ENCODE results near the gene NDUFB8.

NDUFB8 gene

GRCh38 chr10:100528921-100529474, 673 bp downstream of the NDUFB8 start:
- TF ChIP-seq, protein P1, sequence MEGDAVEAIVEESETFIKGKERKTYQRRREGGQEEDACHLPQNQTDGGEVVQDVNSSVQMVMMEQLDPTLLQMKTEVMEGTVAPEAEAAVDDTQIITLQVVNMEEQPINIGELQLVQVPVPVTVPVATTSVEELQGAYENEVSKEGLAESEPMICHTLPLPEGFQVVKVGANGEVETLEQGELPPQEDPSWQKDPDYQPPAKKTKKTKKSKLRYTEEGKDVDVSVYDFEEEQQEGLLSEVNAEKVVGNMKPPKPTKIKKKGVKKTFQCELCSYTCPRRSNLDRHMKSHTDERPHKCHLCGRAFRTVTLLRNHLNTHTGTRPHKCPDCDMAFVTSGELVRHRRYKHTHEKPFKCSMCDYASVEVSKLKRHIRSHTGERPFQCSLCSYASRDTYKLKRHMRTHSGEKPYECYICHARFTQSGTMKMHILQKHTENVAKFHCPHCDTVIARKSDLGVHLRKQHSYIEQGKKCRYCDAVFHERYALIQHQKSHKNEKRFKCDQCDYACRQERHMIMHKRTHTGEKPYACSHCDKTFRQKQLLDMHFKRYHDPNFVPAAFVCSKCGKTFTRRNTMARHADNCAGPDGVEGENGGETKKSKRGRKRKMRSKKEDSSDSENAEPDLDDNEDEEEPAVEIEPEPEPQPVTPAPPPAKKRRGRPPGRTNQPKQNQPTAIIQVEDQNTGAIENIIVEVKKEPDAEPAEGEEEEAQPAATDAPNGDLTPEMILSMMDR (conservative IDR thresholded peaks at IDR 0.05; ENCODE audit: control insufficient read depth, insufficient read depth, low read depth, low read length) = no peak
- H3K4me3 ChIP-seq (ENCODE audit: control insufficient read depth, low read depth, low read length) = peak overlapping the region; percentile 98
- DNase-seq (ENCODE audit: low read depth) = peak; percentile 29

- no peak for DNase-seq (ENCODE audit: low read depth)
- TF ChIP-seq, protein P1 (conservative IDR thresholded peaks at IDR 0.05; ENCODE audit: control insufficient read depth, insufficient read depth, low read depth, low read length) = no peak
- peak overlapping the region; percentile 98 for H3K4me3 ChIP-seq (ENCODE audit: control insufficient read depth, low read depth, low read length)
Measured at GRCh38 chr10:100528123-100528886, 1.4 kb downstream of the NDUFB8 start.

- TF ChIP-seq, protein P1 (conservative IDR thresholded peaks at IDR 0.05; ENCODE audit: control insufficient read depth, insufficient read depth, low read depth, low read length) = no peak
- no peak overlapping the region for H3K4me3 ChIP-seq (ENCODE audit: control insufficient read depth, low read depth, low read length)
- no peak for DNase-seq (ENCODE audit: low read depth)
Measured at GRCh38 chr10:100524638-100525037, 5.0 kb downstream of the NDUFB8 start.

DNA sequence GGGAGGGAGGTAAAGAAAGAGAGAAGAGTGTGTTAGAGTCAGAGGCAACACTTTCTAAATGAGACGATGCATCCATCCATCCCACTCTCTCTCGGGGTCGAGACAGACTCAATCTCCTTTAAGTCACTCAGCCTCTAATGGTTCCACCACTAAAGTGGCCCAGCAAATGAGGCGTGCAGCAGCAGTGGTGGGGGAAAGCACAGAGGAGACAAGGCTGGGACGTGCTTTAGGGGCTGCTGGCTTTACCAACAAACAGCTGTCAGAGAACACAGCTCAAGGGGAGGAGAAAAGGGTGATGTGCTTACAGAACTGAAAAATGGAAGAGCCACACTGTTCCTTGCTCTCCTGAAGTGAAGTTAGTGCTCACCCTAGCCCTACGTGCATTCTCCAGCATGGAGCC, 5.5 kb downstream of the NDUFB8 start:
- TF ChIP-seq, protein P1 (conservative IDR thresholded peaks at IDR 0.05; ENCODE audit: control insufficient read depth, insufficient read depth, low read depth, low read length) = no peak
- DNase-seq (ENCODE audit: low read depth) = no peak
- H3K4me3 ChIP-seq (ENCODE audit: control insufficient read depth, low read depth, low read length) = no peak overlapping the region

- no peak for DNase-seq (ENCODE audit: low read depth)
- TF ChIP-seq, protein P1 (conservative IDR thresholded peaks at IDR 0.05; ENCODE audit: control insufficient read depth, insufficient read depth, low read depth, low read length) = no peak
- no peak overlapping the region for H3K4me3 ChIP-seq (ENCODE audit: control insufficient read depth, low read depth, low read length)
Measured at GRCh38 chr10:100522945-100523344, 6.7 kb downstream of the NDUFB8 start.

DNA sequence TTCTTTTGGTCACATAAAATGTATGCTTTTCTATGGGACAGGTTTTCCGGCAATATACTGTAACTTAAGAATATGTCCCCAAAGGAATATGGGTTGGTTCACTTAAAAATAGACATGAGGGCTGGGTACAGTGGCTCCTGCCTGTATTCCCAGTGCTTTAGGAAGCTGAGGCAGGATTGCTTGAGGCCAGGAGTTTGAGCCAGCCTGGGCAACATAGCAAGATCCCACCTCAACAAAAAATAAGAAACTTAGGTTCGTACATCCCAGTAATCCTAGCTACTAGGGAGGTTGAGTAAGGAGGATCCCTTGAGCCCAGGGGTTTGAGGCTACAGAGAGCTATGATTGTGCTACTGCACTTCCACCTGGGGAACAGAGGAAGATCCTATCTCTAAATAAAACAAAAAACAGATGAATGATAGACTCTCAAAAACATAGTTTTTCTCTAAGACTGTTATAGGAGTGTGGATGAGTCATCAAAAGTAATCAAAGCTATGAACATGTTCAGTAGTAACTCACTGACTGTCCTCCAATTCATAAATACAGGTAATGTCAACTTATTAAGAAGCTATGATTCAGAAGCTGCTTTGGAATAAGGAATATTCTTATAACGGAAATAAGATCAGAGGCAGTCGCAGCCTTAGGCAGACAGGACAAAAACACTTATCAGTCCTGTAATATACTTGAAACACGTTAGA, 7.4 kb downstream of the NDUFB8 start:
- TF ChIP-seq, protein P1 (conservative IDR thresholded peaks at IDR 0.05; ENCODE audit: control insufficient read depth, insufficient read depth, low read depth, low read length) = no peak
- DNase-seq (ENCODE audit: low read depth) = no peak
- no peak overlapping the region for H3K4me3 ChIP-seq (ENCODE audit: control insufficient read depth, low read depth, low read length)

All from fibroblast of mammary gland (primary cell).